ENCODE results near the gene LAPTM5.

Gene LAPTM5

GRCh38 chr1:30795026-30795425 is 37.5 kb upstream of the LAPTM5 start:
- TF ChIP-seq FOXP2 (optimal IDR thresholded peaks at IDR 0.05; ENCODE audit: borderline replicate concordance, extremely low read depth, extremely low read length, insufficient read depth) (no peak), SIN3A (IDR thresholded peaks at IDR 0.05; ENCODE audit: borderline replicate concordance, insufficient read depth, low read length) (no peak)

GRCh38 chr1:30794260-30794659 is 36.7 kb upstream of the LAPTM5 start:
- no peak for TF ChIP-seq POLR2AphosphoS5 (IDR thresholded peaks at IDR 0.05; ENCODE audit: low read depth, low read length)

DNA sequence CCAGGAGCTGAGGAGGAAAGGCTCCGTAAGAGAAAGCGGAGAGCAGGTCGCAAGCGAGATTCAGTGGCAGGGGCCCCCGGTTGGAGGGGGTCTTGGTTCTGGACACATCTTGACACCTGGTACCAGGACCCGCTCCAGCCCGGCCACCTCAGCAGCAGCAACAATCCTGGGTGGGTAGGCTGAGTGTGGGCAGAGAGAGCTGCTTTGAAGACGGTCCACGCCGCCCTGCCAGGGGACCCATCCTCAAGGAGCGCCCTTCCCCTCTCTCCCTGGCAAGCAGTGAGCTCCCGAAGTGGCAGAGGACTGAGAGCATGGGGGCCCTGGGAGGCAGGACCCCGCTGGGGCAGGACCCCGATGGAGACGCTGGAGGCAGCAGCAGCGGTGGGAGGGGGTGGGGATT is 35.6 kb upstream of the LAPTM5 start:
- TF ChIP-seq POLR2AphosphoS5 (IDR thresholded peaks at IDR 0.05; ENCODE audit: low read depth, low read length) (no peak), FOXP2 (optimal IDR thresholded peaks at IDR 0.05; ENCODE audit: borderline replicate concordance, extremely low read depth, extremely low read length, insufficient read depth) (no peak)

GRCh38 chr1:30791868-30792267 is 34.3 kb upstream of the LAPTM5 start:
- TF ChIP-seq FOXP2 (optimal IDR thresholded peaks at IDR 0.05; ENCODE audit: borderline replicate concordance, extremely low read depth, extremely low read length, insufficient read depth): no peak
- TF ChIP-seq POLR2AphosphoS5 (IDR thresholded peaks at IDR 0.05; ENCODE audit: low read depth, low read length): no peak
- TF ChIP-seq TAF1 (IDR thresholded peaks at IDR 0.05; ENCODE audit: borderline replicate concordance, insufficient read depth, low read length): no peak
- TF ChIP-seq, protein P1, sequence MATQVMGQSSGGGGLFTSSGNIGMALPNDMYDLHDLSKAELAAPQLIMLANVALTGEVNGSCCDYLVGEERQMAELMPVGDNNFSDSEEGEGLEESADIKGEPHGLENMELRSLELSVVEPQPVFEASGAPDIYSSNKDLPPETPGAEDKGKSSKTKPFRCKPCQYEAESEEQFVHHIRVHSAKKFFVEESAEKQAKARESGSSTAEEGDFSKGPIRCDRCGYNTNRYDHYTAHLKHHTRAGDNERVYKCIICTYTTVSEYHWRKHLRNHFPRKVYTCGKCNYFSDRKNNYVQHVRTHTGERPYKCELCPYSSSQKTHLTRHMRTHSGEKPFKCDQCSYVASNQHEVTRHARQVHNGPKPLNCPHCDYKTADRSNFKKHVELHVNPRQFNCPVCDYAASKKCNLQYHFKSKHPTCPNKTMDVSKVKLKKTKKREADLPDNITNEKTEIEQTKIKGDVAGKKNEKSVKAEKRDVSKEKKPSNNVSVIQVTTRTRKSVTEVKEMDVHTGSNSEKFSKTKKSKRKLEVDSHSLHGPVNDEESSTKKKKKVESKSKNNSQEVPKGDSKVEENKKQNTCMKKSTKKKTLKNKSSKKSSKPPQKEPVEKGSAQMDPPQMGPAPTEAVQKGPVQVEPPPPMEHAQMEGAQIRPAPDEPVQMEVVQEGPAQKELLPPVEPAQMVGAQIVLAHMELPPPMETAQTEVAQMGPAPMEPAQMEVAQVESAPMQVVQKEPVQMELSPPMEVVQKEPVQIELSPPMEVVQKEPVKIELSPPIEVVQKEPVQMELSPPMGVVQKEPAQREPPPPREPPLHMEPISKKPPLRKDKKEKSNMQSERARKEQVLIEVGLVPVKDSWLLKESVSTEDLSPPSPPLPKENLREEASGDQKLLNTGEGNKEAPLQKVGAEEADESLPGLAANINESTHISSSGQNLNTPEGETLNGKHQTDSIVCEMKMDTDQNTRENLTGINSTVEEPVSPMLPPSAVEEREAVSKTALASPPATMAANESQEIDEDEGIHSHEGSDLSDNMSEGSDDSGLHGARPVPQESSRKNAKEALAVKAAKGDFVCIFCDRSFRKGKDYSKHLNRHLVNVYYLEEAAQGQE (IDR thresholded peaks at IDR 0.05; ENCODE audit: insufficient read depth in 1 of 2, low read depth in 2 of 2, low read length in 2 of 2): no peak
- no peak for TF ChIP-seq SIN3A (IDR thresholded peaks at IDR 0.05; ENCODE audit: borderline replicate concordance, insufficient read depth, low read length)

GRCh38 chr1:30790850-30791778 is 33.5 kb upstream of the LAPTM5 start:
- TF ChIP-seq FOXP2 (optimal IDR thresholded peaks at IDR 0.05; ENCODE audit: borderline replicate concordance, extremely low read depth, extremely low read length, insufficient read depth) (no peak), TAF1 (IDR thresholded peaks at IDR 0.05; ENCODE audit: borderline replicate concordance, insufficient read depth, low read length) (no peak), SIN3A (IDR thresholded peaks at IDR 0.05; ENCODE audit: borderline replicate concordance, insufficient read depth, low read length) (no peak), POLR2AphosphoS5 (IDR thresholded peaks at IDR 0.05; ENCODE audit: low read depth, low read length) (no peak)
- TF ChIP-seq, protein P1 (IDR thresholded peaks at IDR 0.05; ENCODE audit: insufficient read depth in 1 of 2, low read depth in 2 of 2, low read length in 2 of 2): no peak

GRCh38 chr1:30789388-30790255 is 32.0 kb upstream of the LAPTM5 start:
- TF ChIP-seq, protein P1 (IDR thresholded peaks at IDR 0.05; ENCODE audit: insufficient read depth in 1 of 2, low read depth in 2 of 2, low read length in 2 of 2): no peak
- TF ChIP-seq TAF1 (IDR thresholded peaks at IDR 0.05; ENCODE audit: borderline replicate concordance, insufficient read depth, low read length) (no peak), POLR2AphosphoS5 (IDR thresholded peaks at IDR 0.05; ENCODE audit: low read depth, low read length) (no peak), FOXP2 (optimal IDR thresholded peaks at IDR 0.05; ENCODE audit: borderline replicate concordance, extremely low read depth, extremely low read length, insufficient read depth) (no peak), SIN3A (IDR thresholded peaks at IDR 0.05; ENCODE audit: borderline replicate concordance, insufficient read depth, low read length) (no peak)
